GM12878 (cell line): ENCODE measurements around the gene SYCE3.

Experiments
- CREB1 ChIP-seq: IDR thresholded peaks from 2 replicates; pipeline ENCODE4 v1.6.1; 2012; ENCODE audit warnings: low read depth, mild to moderate bottlenecking, inconsistent platforms
- CTCF ChIP-seq, 3 experiments: IDR thresholded peaks in 2 of 3; conservative IDR thresholded peaks in 1 of 3; 2 replicates each; pipeline ENCODE4 v1.5.1; 2011; ENCODE audit warnings: low read depth in 3 of 3, low read length in 3 of 3, mild to moderate bottlenecking in 3 of 3, control low read depth in 2 of 3, moderate library complexity in 2 of 3, inconsistent platforms in 1 of 3, mixed read lengths in 1 of 3; ENCODE audit not compliant: control insufficient read depth in 2 of 3, insufficient read depth in 1 of 3; ENCODE audit errors: extremely low read depth in 1 of 3
- EP300 ChIP-seq, 2 experiments: fragments of 150-350 bp in 1 of 2; IDR thresholded peaks; 2 replicates each; pipeline ENCODE4 v1.6.1; 2011 to 2012; ENCODE audit warnings: low read depth in 2 of 2, low read length in 2 of 2, borderline replicate concordance in 1 of 2, improper control_type of control experiment in 1 of 2, inconsistent platforms in 1 of 2; ENCODE audit not compliant: control insufficient read depth in 1 of 2
- EZH2 ChIP-seq: IDR thresholded peaks from 2 replicates; pipeline ENCODE4 v1.6.1; 2012; ENCODE audit warnings: low read depth, mild to moderate bottlenecking, control low read depth, inconsistent platforms, low read length, borderline replicate concordance; ENCODE audit not compliant: control insufficient read depth
- GABPA ChIP-seq: IDR thresholded peaks from 2 replicates; pipeline ENCODE4 v1.6.1; 2014; ENCODE audit warnings: antibody characterized with exemption, low read depth, mild to moderate bottlenecking, inconsistent platforms
- HCFC1 ChIP-seq: fragments of 150-350 bp; IDR thresholded peaks from 2 replicates; pipeline ENCODE4 v1.6.1; 2014; ENCODE audit warnings: low read length
- IKZF1 ChIP-seq: fragments of 450-650 bp; conservative IDR thresholded peaks from 2 replicates; pipeline ENCODE4 v1.6.1; 2017; ENCODE audit warnings: antibody characterized with exemption, mild to moderate bottlenecking
- MYC ChIP-seq: IDR thresholded peaks from 2 replicates; pipeline ENCODE4 v1.6.1; 2011; ENCODE audit warnings: mild to moderate bottlenecking, low read length, moderate library complexity, inconsistent platforms; ENCODE audit not compliant: insufficient read depth, insufficient replicate concordance, insufficient read length, severe bottlenecking
- NRF1 ChIP-seq: conservative IDR thresholded peaks from 2 replicates; pipeline ENCODE4 v1.6.1; 2011; ENCODE audit warnings: mild to moderate bottlenecking, low read depth, low read length, improper control_type of control experiment
- PAX8 ChIP-seq: fragments of 450-650 bp; IDR thresholded peaks from 2 replicates; pipeline ENCODE4 v1.6.1; 2017; ENCODE audit warnings: mild to moderate bottlenecking, moderate library complexity
- POLR2A ChIP-seq: IDR thresholded peaks from 2 replicates; pipeline ENCODE4 v1.6.1; 2011; ENCODE audit warnings: low read depth, mild to moderate bottlenecking, low read length
- POLR2AphosphoS5 ChIP-seq: IDR thresholded peaks from 2 replicates; pipeline ENCODE4 v1.6.1; 2011; ENCODE audit warnings: mild to moderate bottlenecking, low read length, inconsistent platforms
- ZBTB33 ChIP-seq: fragments of 450-650 bp; IDR thresholded peaks from 2 replicates; pipeline ENCODE4 v1.6.1; 2017; ENCODE audit warnings: mild to moderate bottlenecking
- ZNF274 ChIP-seq: IDR thresholded peaks from one replicate; pipeline ENCODE4 v1.8.0; 2011; ENCODE audit not compliant: insufficient read length, insufficient read depth

- TF ChIP-seq ZBTB33 (no peak), MYC (no peak), CREB1 (no peak), POLR2A (no peak), POLR2AphosphoS5 (no peak), NRF1 (no peak), EP300 (IDR thresholded peaks at IDR 0.05; ENCODE audit: borderline replicate concordance in 1 of 2, control insufficient read depth in 1 of 2, low read depth in 2 of 2, low read length in 2 of 2) (no peak), CTCF (IDR thresholded peaks at IDR 0.05 in 2 of 3, conservative IDR thresholded peaks at IDR 0.05 in 1 of 3; ENCODE audit: control insufficient read depth in 2 of 3, extremely low read depth in 1 of 3, insufficient read depth in 1 of 3, low read depth in 3 of 3, low read length in 3 of 3) (no peak), EZH2 (no peak), GABPA (no peak), IKZF1 (no peak), HCFC1 (no peak), PAX8 (no peak), ZNF274 (no peak)
Observed at GRCh38 chr22:50597097-50597496, 34.4 kb upstream of the SYCE3 start.
